Measurements from ENCODE around the gene MAST4.

- no peak for TF ChIP-seq CTCF (conservative IDR thresholded peaks at IDR 0.05; ENCODE audit: low read depth, low read length)
- TF ChIP-seq POLR2A (IDR thresholded peaks at IDR 0.05; ENCODE audit: low read depth, low read length) = no peak
- TF ChIP-seq NFE2L2 (IDR thresholded peaks at IDR 0.05; ENCODE audit: low read depth, low read length) = no peak
- no peak for TF ChIP-seq RAD21 (IDR thresholded peaks at IDR 0.05; ENCODE audit: low read length)
Observed at GRCh38 chr5:66802941-66803340, 206.7 kb downstream of the MAST4 start.

Measured in IMR-90 (cell line).